GM20000 (cell line): ENCODE data around the gene DCLRE1B.

Experiments used
- DNase-seq: peaks from one replicate; pipeline ENCODE4 v3.0.0; 2012; ENCODE audit warnings: low spot score
- TF ChIP-seq, protein P1 (sequence below): IDR thresholded peaks from 2 replicates; pipeline ENCODE4 v1.5.1; 2012; ENCODE audit warnings: mild to moderate bottlenecking, control low read depth; ENCODE audit errors: extremely low read depth, missing control alignments

DCLRE1B gene

GRCh38 chr1:113859478-113860175 lies 45.5 kb upstream of the DCLRE1B start:
- TF ChIP-seq, protein P1, sequence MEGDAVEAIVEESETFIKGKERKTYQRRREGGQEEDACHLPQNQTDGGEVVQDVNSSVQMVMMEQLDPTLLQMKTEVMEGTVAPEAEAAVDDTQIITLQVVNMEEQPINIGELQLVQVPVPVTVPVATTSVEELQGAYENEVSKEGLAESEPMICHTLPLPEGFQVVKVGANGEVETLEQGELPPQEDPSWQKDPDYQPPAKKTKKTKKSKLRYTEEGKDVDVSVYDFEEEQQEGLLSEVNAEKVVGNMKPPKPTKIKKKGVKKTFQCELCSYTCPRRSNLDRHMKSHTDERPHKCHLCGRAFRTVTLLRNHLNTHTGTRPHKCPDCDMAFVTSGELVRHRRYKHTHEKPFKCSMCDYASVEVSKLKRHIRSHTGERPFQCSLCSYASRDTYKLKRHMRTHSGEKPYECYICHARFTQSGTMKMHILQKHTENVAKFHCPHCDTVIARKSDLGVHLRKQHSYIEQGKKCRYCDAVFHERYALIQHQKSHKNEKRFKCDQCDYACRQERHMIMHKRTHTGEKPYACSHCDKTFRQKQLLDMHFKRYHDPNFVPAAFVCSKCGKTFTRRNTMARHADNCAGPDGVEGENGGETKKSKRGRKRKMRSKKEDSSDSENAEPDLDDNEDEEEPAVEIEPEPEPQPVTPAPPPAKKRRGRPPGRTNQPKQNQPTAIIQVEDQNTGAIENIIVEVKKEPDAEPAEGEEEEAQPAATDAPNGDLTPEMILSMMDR, result no peak
- peak; percentile 45 for DNase-seq

DNA sequence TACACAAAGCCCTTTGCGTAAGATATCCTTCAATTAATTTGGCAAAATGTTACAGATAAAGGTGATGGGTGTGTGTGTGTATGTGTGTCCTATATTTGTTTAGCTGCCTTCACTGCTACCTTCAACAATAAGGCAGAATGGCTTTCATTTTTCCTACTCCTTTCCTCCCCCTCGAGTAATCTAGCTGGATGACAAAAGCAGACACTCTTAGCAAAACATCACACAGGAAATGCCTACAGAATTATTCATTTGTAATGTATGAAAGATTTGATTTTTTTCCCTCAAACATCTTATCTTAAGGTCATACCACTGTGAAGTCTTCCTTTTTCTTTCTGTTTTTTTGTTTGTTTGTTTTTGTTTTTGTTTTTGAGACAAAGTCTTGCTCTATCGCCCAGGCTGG lies 44.2 kb upstream of the DCLRE1B start:
- no peak for DNase-seq
- TF ChIP-seq, protein P1, result no peak

DNA sequence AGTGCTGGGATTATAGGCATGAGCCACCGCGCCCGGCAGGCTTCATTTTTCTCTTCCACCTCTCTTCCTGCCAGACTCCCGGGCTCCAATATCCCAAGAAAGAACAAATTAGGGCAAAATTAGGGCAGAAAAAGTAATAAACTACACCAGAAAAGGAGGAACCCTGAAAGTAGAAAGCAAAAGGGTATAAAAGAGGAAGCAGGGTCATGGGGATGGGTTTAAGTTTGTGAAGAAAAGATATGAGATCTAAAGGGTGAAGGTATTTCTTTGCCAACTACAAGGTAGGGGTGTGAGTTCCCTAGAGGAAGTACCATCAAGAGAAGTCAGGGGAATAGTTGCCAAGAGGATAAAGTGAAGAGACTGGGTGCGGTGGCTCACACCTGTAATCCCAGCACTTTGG lies 43.5 kb upstream of the DCLRE1B start:
- DNase-seq, result no peak
- TF ChIP-seq, protein P1, result no peak

GRCh38 chr1:113868387-113869083 lies 36.6 kb upstream of the DCLRE1B start:
- TF ChIP-seq, protein P1, result no peak
- DNase-seq, result no peak

- DNase-seq, result no peak
- TF ChIP-seq, protein P1, result no peak
Observed at GRCh38 chr1:113870778-113871177, 34.3 kb upstream of the DCLRE1B start.

- DNase-seq, result peak; percentile 67
- TF ChIP-seq, protein P1, result no peak
Observed at GRCh38 chr1:113871597-113872113, 33.5 kb upstream of the DCLRE1B start, which contains the start of gene PTPN22. Gene PTPN22 (minus strand): TSS chr1:113871712.
